Left lung (tissue), 10 donors: Measurements from ENCODE around the gene ANKS1B. TPM values are rescaled to one million over a fixed set of nuclear protein-coding genes. Genes with fewer than 3 reads are reported as not detected.

ENCODE experiments used
- ATAC-seq: fragments of 200-7000 bp; cut with Tn5 transposase; one replicate; pipeline ENCODE4 v1.9.1; 2020; ENCODE audit warnings: moderate library complexity
- DNase-seq, 4 donors: peaks; one replicate each; pipeline ENCODE4 v3.0.0-alpha.2; 2013 to 2020
- H3K27ac ChIP-seq, 2 donors: fragments of 200-600 bp; sonication (generic) in 1 of 2; one replicate each; pipeline versions ENCODE4 v1.5.0 to v1.8.0; 2020 to 2021
- H3K27me3 ChIP-seq, 2 donors: fragments of 200-600 bp; sonication (generic) in 1 of 2; one replicate each; pipeline versions ENCODE4 v1.5.0 to v1.8.0; 2020 to 2021
- H3K36me3 ChIP-seq, 2 donors: fragments of 200-600 bp; sonication (generic) in 1 of 2; one replicate each; pipeline versions ENCODE4 v1.5.0 to v1.8.0; 2020 to 2021
- H3K4me1 ChIP-seq, 2 donors: fragments of 200-600 bp; one replicate each; pipeline ENCODE4 v1.8.0; 2021
- H3K4me3 ChIP-seq, 2 donors: fragments of 200-600 bp; sonication (generic) in 1 of 2; one replicate each; pipeline versions ENCODE4 v1.5.0 to v1.8.0; 2020 to 2021; ENCODE audit warnings: mild to moderate bottlenecking in 1 of 2
- H3K9me3 ChIP-seq, 2 donors: fragments of 200-600 bp; sonication (generic) in 1 of 2; one replicate each; pipeline versions ENCODE4 v1.5.0 to v1.8.0; 2020 to 2021
- CTCF ChIP-seq, 2 donors: fragments of 200-600 bp; sonication (generic) in 1 of 2; IDR thresholded peaks; one replicate each; pipeline versions ENCODE4 v1.5.0 to v1.8.0; 2021; ENCODE audit warnings: antibody characterized with exemption in 2 of 2
- intact Hi-C, 2 donors: fragments of 100-400 bp; cut with DNase I; formaldehyde crosslinking; loops; one replicate each; pipeline versions ENCODE4 v1.11.2 to v1.14.2; 2022
- polyA plus RNA-seq, 6 donors: library from polyadenylated mRNA; unstranded; fragments of 120-200 nt; gene quantifications; one replicate each; pipeline ENCODE4 v1.2.1, GENCODE V29; 2013; ENCODE audit not compliant: insufficient read length in 6 of 6
- total RNA-seq, 2 donors: library from RNA; stranded (reverse); fragmentation: NEBNext Ultra II Directional; extraction: Animal tissue kit (Norgen Biotek cat#: 25700); gene quantifications; one replicate each; pipeline ENCODE4 v1.2.1, GENCODE V29; 2021
- donor health status: DM: no; HTN: yes; CAD: no.
- donor health status: DM: no; HTN: no; CAD: no.

ANKS1B gene
- total and polyA plus RNA-seq, 8 donors: 4.9 to 31.8 (median 14.9) TPM

- intact Hi-C loops: no loop called here
- TF ChIP-seq CTCF (IDR thresholded peaks at IDR 0.05): no peak
- H3K36me3 ChIP-seq: no peaks in the 10 kb centered on the region
- ATAC-seq (no peak), DNase-seq (peak in 1 of 4 donors; percentile 13)
- no peaks in the 10 kb centered on the region for H3K4me1 ChIP-seq
- H3K9me3 ChIP-seq: no peaks in the 10 kb centered on the region
- H3K27ac ChIP-seq: no peak overlapping the region
- peaks cover 12 to 16% of the 10 kb centered on the region in 2 donors for H3K27me3 ChIP-seq
- no peak overlapping the region for H3K4me3 ChIP-seq
These were observed 1083.5 kb downstream of the ANKS1B start for GRCh38 chr12:98901189-98901588.

GRCh38 chr12:98896938-98897337 is 1087.8 kb downstream of the ANKS1B start:
- peaks cover 53 to 59% of the 10 kb centered on the region in 2 donors for H3K27me3 ChIP-seq
- intact Hi-C loops: no loop called here
- peak in 2 of 4 donors; percentile 28 to 40 for DNase-seq

GRCh38 chr12:98895086-98895651 is 1089.6 kb downstream of the ANKS1B start:
- peak in 2 of 4 donors; percentile 24 to 58 for DNase-seq
- TF ChIP-seq CTCF (IDR thresholded peaks at IDR 0.05): no peak
- Histone ChIP-seq H3K4me1 (peaks cover 0 to 5% of the 10 kb centered on the region in 2 donors), H3K9me3 (no peaks in the 10 kb centered on the region), H3K27ac (no peak overlapping the region), H3K4me3 (no peak overlapping the region), H3K27me3 (peaks cover 60 to 77% of the 10 kb centered on the region in 2 donors), H3K36me3 (no peaks in the 10 kb centered on the region)
- ATAC-seq: no peak
- intact Hi-C loops: no loop called here

More at GRCh38 chr12:98896938-98897337, 1087.8 kb downstream of the ANKS1B start:
- Histone ChIP-seq H3K27ac (no peak overlapping the region), H3K9me3 (no peaks in the 10 kb centered on the region), H3K4me3 (no peak overlapping the region), H3K4me1 (peaks cover 0 to 5% of the 10 kb centered on the region in 2 donors), H3K36me3 (no peaks in the 10 kb centered on the region)
- no peak for ATAC-seq
- no peak for TF ChIP-seq CTCF (IDR thresholded peaks at IDR 0.05)

GRCh38 chr12:98894412-98895085 is 1090.2 kb downstream of the ANKS1B start:
- Histone ChIP-seq H3K4me3 (no peak overlapping the region), H3K36me3 (no peaks in the 10 kb centered on the region), H3K4me1 (peaks cover 0 to 5% of the 10 kb centered on the region in 2 donors), H3K9me3 (no peaks in the 10 kb centered on the region), H3K27ac (no peak overlapping the region), H3K27me3 (peaks cover 60 to 83% of the 10 kb centered on the region in 2 donors)
- DNase-seq (peak in 2 of 4 donors; percentile 44 to 47), ATAC-seq (no peak)
- intact Hi-C loops: no loop called here
- TF ChIP-seq CTCF (IDR thresholded peaks at IDR 0.05): no peak

GRCh38 chr12:98893675-98894411 is 1090.9 kb downstream of the ANKS1B start:
- ATAC-seq (no peak), DNase-seq (no peak)
- Histone ChIP-seq H3K27ac (no peak overlapping the region), H3K36me3 (no peaks in the 10 kb centered on the region), H3K4me1 (peaks cover 0 to 5% of the 10 kb centered on the region in 2 donors), H3K9me3 (no peaks in the 10 kb centered on the region), H3K27me3 (peaks cover 60 to 84% of the 10 kb centered on the region in 2 donors), H3K4me3 (no peak overlapping the region)
- TF ChIP-seq CTCF (IDR thresholded peaks at IDR 0.05): no peak
- intact Hi-C loops: no loop called here
